Measurements from ENCODE around the gene SEMA7A. TPM values are rescaled to one million over a fixed set of nuclear protein-coding genes. Genes with fewer than 3 reads are reported as not detected.
A peak's percentile ranks its signal among the peaks of the same experiment; 100 is the strongest.

The SEMA7A gene
- total RNA-seq, 2 donors from 2014 or later = 1.8 to 2.0 TPM

GRCh38 chr15:74376226-74376625 lies 57.5 kb downstream of the SEMA7A start:
- Histone ChIP-seq H3K4me3 (no peak overlapping the region), H3K36me3 (no peaks in the 10 kb centered on the region), H3K27me3 (no peaks in the 10 kb centered on the region), H3K9ac (ENCODE audit: low read depth in 2 of 2, low read length in 2 of 2) (no peak overlapping the region), H3K4me1 (no peaks in the 10 kb centered on the region), H3K27ac (no peak overlapping the region), H3K9me3 (no peaks in the 10 kb centered on the region)
- intact Hi-C loops (cut with DNase I) = loop anchor here (5.0 to 10.0 kb wide), 2 partner anchors 116 to 389 kb away; no protein-coding TSS in a partner anchor
- no peak for DNase-seq
- TF ChIP-seq CTCF (IDR thresholded peaks at IDR 0.05) = no peak

- H3K4me3 ChIP-seq = no peak overlapping the region
- DNase-seq = peak; percentile 89
- no peaks in the 10 kb centered on the region for H3K36me3 ChIP-seq
- H3K4me1 ChIP-seq = no peaks in the 10 kb centered on the region
- H3K9me3 ChIP-seq = no peaks in the 10 kb centered on the region
- TF ChIP-seq CTCF (IDR thresholded peaks at IDR 0.05) = peak; percentile 89
- H3K27ac ChIP-seq = no peak overlapping the region
- no peak overlapping the region for H3K9ac ChIP-seq (ENCODE audit: low read depth in 2 of 2, low read length in 2 of 2)
- intact Hi-C loops (cut with DNase I) = loop anchor here (2.0 to 10.0 kb wide), 3 partner anchors 62 to 390 kb away; no protein-coding TSS in a partner anchor
- no peaks in the 10 kb centered on the region for H3K27me3 ChIP-seq
These were observed 58.5 kb downstream of the SEMA7A start for GRCh38 chr15:74375303-74375693.

GRCh38 chr15:74374648-74375302 lies 59.0 kb downstream of the SEMA7A start:
- intact Hi-C loops (cut with DNase I) = loop anchor here (2.0 to 10.0 kb wide), 4 partner anchors 62 to 390 kb away; no protein-coding TSS in a partner anchor
- Histone ChIP-seq H3K27ac (no peak overlapping the region), H3K4me3 (peak overlapping the region; percentile 55)

GRCh38 chr15:74373731-74374647 lies 59.8 kb downstream of the SEMA7A start:
- peak overlapping the region; percentile 14 to 74 for H3K9ac ChIP-seq (ENCODE audit: low read depth in 2 of 2, low read length in 2 of 2)
- peak; percentile 87 for TF ChIP-seq CTCF (IDR thresholded peaks at IDR 0.05)
- H3K4me1 ChIP-seq = no peaks in the 10 kb centered on the region
- DNase-seq = peak; percentile 95
- H3K27me3 ChIP-seq = no peaks in the 10 kb centered on the region
- H3K36me3 ChIP-seq = no peaks in the 10 kb centered on the region
- H3K4me3 ChIP-seq = peak overlapping the region; percentile 55
- intact Hi-C loops (cut with DNase I) = loop anchor here (2.0 to 10.0 kb wide), 3 partner anchors 63 to 391 kb away; no protein-coding TSS in a partner anchor
- no peaks in the 10 kb centered on the region for H3K9me3 ChIP-seq
- H3K27ac ChIP-seq = no peak overlapping the region

More at GRCh38 chr15:74374648-74375302, 59.0 kb downstream of the SEMA7A start:
- H3K9me3 ChIP-seq = no peaks in the 10 kb centered on the region
- TF ChIP-seq CTCF (IDR thresholded peaks at IDR 0.05) = no peak
- DNase-seq = no peak
- no peaks in the 10 kb centered on the region for H3K27me3 ChIP-seq
- no peak overlapping the region for H3K9ac ChIP-seq (ENCODE audit: low read depth in 2 of 2, low read length in 2 of 2)
- no peaks in the 10 kb centered on the region for H3K4me1 ChIP-seq
- H3K36me3 ChIP-seq = no peaks in the 10 kb centered on the region

GRCh38 chr15:74373056-74373650 lies 60.6 kb downstream of the SEMA7A start:
- H3K4me3 ChIP-seq = no peak overlapping the region
- no peak for TF ChIP-seq CTCF (IDR thresholded peaks at IDR 0.05)
- H3K27ac ChIP-seq = no peak overlapping the region
- no peak for DNase-seq
- H3K4me1 ChIP-seq = no peaks in the 10 kb centered on the region
- H3K27me3 ChIP-seq = no peaks in the 10 kb centered on the region
- no peak overlapping the region for H3K9ac ChIP-seq (ENCODE audit: low read depth in 2 of 2, low read length in 2 of 2)
- no peaks in the 10 kb centered on the region for H3K36me3 ChIP-seq
- intact Hi-C loops (cut with DNase I) = loop anchor here (5.0 to 10.0 kb wide), 2 partner anchors 259 to 392 kb away; no protein-coding TSS in a partner anchor
- H3K9me3 ChIP-seq = no peaks in the 10 kb centered on the region
